SK-N-SH treated with all-trans-retinoic acid at 6 μM for 48 hours (cell line): Measurements from ENCODE around the gene CLVS2.

ENCODE experiments used
- ATAC-seq: fragments of 200-7000 bp; cut with Tn5 transposase; 3 replicates; pipeline ENCODE4 v1.9.1; 2020; ENCODE audit warnings: mild to moderate bottlenecking, moderate library complexity
- ARNTL ChIP-seq: fragments of 450-650 bp; formaldehyde crosslinking; IDR thresholded peaks from 2 replicates; pipeline ENCODE4 v1.5.0; 2020; ENCODE audit warnings: low read depth, mild to moderate bottlenecking, moderate library complexity, borderline replicate concordance
- BACH2 ChIP-seq: fragments of 250-450 bp; sonication (Bioruptor Pico); IDR thresholded peaks from 2 replicates; pipeline ENCODE4 v1.9.0; 2021; ENCODE audit warnings: mild to moderate bottlenecking, borderline replicate concordance
- CSDC2 ChIP-seq: fragments of 250-450 bp; sonication (Bioruptor Pico); IDR thresholded peaks from 2 replicates; pipeline ENCODE4 v1.5.0; 2020; ENCODE audit warnings: mild to moderate bottlenecking, moderate library complexity
- ESRRG ChIP-seq: fragments of 250-450 bp; sonication (Bioruptor Pico); IDR thresholded peaks from 2 replicates; pipeline ENCODE4 v1.6.1; 2021; ENCODE audit warnings: mild to moderate bottlenecking
- GLIS3 ChIP-seq: fragments of 250-450 bp; sonication (Bioruptor Pico); IDR thresholded peaks from 2 replicates; pipeline ENCODE4 v1.5.0; 2020; ENCODE audit warnings: mild to moderate bottlenecking, moderate library complexity
- ISL1 ChIP-seq: fragments of 250-450 bp; sonication (Bioruptor Pico); IDR thresholded peaks from 2 replicates; pipeline ENCODE4 v2.1.2; 2022; ENCODE audit warnings: mild to moderate bottlenecking, moderate library complexity
- OSR1 ChIP-seq: fragments of 250-450 bp; sonication (Bioruptor Pico); IDR thresholded peaks from 2 replicates; pipeline ENCODE4 v1.8.0; 2022; ENCODE audit warnings: moderate library complexity, mild to moderate bottlenecking, inconsistent platforms
- PPARA ChIP-seq: fragments of 250-450 bp; sonication (Bioruptor Pico); IDR thresholded peaks from 2 replicates; pipeline ENCODE4 v1.5.0; 2020; ENCODE audit warnings: mild to moderate bottlenecking, borderline replicate concordance
- RARB ChIP-seq: fragments of 250-450 bp; sonication (Bioruptor Pico); IDR thresholded peaks from 2 replicates; pipeline ENCODE4 v1.8.0; 2021; ENCODE audit warnings: mild to moderate bottlenecking, moderate library complexity
- SNAI2 ChIP-seq: fragments of 250-450 bp; sonication (Bioruptor Pico); IDR thresholded peaks from 2 replicates; pipeline ENCODE4 v1.5.0; 2020; ENCODE audit warnings: mild to moderate bottlenecking, moderate library complexity
- TCF4 ChIP-seq: fragments of 250-450 bp; sonication (Bioruptor Pico); IDR thresholded peaks from 2 replicates; pipeline ENCODE4 v1.8.0; 2021; ENCODE audit warnings: mild to moderate bottlenecking, moderate library complexity, borderline replicate concordance
- TOX ChIP-seq: fragments of 250-450 bp; sonication (Bioruptor Pico); IDR thresholded peaks from 2 replicates; pipeline ENCODE4 v1.8.0; 2021; ENCODE audit warnings: mild to moderate bottlenecking, moderate library complexity, borderline replicate concordance
- ZC3H10 ChIP-seq: fragments of 250-450 bp; sonication (Bioruptor Pico); IDR thresholded peaks from 2 replicates; pipeline ENCODE4 v1.5.1; 2021; ENCODE audit warnings: mild to moderate bottlenecking, moderate library complexity
- ZFP3 ChIP-seq: fragments of 250-450 bp; sonication (Bioruptor Pico); IDR thresholded peaks from 2 replicates; pipeline ENCODE4 v1.5.0; 2020; ENCODE audit warnings: mild to moderate bottlenecking, moderate library complexity
- ZNF565 ChIP-seq: fragments of 450-650 bp; formaldehyde crosslinking; conservative IDR thresholded peaks from 2 replicates; pipeline ENCODE4 v1.5.0; 2020; ENCODE audit warnings: low read depth, mild to moderate bottlenecking, moderate library complexity
- ZNF70 ChIP-seq: fragments of 450-650 bp; formaldehyde crosslinking; IDR thresholded peaks from 2 replicates; pipeline ENCODE4 v1.5.0; 2020; ENCODE audit warnings: mild to moderate bottlenecking, moderate library complexity
- ZNF8 ChIP-seq: fragments of 450-650 bp; formaldehyde crosslinking; IDR thresholded peaks from 2 replicates; pipeline ENCODE4 v1.5.0; 2020; ENCODE audit warnings: mild to moderate bottlenecking, moderate library complexity
- TF ChIP-seq, protein P1 (sequence below): fragments of 250-450 bp; sonication (Bioruptor Pico); IDR thresholded peaks from 2 replicates; pipeline ENCODE4 v1.8.0; 2021; ENCODE audit warnings: low read depth, mild to moderate bottlenecking, moderate library complexity, borderline replicate concordance
- TF ChIP-seq, protein P2 (sequence below): fragments of 250-450 bp; sonication (Bioruptor Pico); IDR thresholded peaks from 2 replicates; pipeline ENCODE4 v1.5.0; 2020; ENCODE audit warnings: mild to moderate bottlenecking, moderate library complexity
- TF ChIP-seq, protein P3 (sequence below): fragments of 250-450 bp; sonication (Bioruptor Pico); IDR thresholded peaks from 2 replicates; pipeline ENCODE4 v1.8.0; 2020; ENCODE audit warnings: mild to moderate bottlenecking, moderate library complexity, borderline replicate concordance
- TF ChIP-seq, protein P4 (sequence below): fragments of 250-450 bp; sonication (Bioruptor Pico); IDR thresholded peaks from 2 replicates; pipeline ENCODE4 v1.5.1; 2021; ENCODE audit warnings: mild to moderate bottlenecking, moderate library complexity
- TF ChIP-seq, protein P5 (sequence below): fragments of 250-450 bp; sonication (Bioruptor Pico); IDR thresholded peaks from 2 replicates; pipeline ENCODE4 v1.5.1; 2020; ENCODE audit warnings: low read depth, mild to moderate bottlenecking, moderate library complexity

The CLVS2 gene, protein sequence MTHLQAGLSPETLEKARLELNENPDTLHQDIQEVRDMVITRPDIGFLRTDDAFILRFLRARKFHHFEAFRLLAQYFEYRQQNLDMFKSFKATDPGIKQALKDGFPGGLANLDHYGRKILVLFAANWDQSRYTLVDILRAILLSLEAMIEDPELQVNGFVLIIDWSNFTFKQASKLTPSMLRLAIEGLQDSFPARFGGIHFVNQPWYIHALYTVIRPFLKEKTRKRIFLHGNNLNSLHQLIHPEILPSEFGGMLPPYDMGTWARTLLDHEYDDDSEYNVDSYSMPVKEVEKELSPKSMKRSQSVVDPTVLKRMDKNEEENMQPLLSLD

DNA sequence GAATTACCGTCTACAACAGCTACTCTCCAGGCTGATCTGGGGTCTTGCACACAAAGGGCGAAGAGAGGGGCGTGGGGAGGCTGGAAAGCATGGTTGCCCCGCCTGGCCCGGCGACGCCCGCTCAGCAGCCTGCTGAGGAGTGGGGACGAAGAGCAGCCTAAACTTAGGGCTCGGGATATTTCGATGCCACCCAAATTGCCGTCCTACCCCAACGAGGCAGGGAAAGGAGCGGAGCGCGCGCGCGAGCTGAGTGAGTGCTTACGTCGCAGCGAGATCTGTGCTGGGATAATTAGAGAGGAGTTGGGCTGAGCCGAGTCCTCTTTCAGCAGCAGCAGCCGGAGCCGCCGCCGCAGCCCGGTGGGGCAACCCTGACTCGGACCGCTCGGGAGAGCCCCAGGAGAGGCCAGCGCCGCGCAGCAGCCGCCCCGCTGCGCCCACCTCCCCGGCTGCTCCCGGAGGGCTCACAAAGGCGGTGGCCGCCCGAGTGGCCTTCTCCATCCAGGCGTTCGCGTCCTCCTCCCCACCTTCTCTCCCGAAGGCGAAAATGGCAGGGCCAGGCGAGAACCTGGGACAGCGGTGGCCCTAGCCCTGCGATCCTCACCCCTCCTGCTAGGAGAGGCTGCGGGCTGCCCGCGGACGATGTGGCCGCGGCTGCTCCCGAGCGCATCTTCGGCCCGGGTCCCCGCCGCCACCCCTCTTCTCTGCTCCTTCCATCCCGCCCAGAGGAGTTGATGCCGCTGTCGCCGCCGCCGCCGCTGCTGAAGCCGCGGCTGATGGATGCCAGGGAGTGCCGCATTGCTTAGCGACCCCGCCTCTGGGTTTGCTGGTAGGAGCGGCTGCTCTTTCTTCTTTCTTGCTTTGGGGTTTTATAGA is at the start of gene CLVS2:
Gene CLVS2 (plus strand): TSS at position 315 of the 873 bp plus-strand sequence. CDS start 1,543 bp downstream, outside the sequence.
- no peak for TF ChIP-seq ZC3H10
- no peak for TF ChIP-seq OSR1 (CRISPR knock-in tag)
- no peak for TF ChIP-seq ZFP3
- TF ChIP-seq ZNF8 (CRISPR knock-in tag): no peak
- TF ChIP-seq, protein P1, sequence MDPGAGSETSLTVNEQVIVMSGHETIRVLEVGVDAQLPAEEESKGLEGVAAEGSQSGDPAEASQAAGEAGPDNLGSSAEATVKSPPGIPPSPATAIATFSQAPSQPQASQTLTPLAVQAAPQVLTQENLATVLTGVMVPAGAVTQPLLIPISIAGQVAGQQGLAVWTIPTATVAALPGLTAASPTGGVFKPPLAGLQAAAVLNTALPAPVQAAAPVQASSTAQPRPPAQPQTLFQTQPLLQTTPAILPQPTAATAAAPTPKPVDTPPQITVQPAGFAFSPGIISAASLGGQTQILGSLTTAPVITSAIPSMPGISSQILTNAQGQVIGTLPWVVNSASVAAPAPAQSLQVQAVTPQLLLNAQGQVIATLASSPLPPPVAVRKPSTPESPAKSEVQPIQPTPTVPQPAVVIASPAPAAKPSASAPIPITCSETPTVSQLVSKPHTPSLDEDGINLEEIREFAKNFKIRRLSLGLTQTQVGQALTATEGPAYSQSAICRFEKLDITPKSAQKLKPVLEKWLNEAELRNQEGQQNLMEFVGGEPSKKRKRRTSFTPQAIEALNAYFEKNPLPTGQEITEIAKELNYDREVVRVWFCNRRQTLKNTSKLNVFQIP (CRISPR knock-in tag): no peak
- TF ChIP-seq GLIS3: no peak
- TF ChIP-seq, protein P2, sequence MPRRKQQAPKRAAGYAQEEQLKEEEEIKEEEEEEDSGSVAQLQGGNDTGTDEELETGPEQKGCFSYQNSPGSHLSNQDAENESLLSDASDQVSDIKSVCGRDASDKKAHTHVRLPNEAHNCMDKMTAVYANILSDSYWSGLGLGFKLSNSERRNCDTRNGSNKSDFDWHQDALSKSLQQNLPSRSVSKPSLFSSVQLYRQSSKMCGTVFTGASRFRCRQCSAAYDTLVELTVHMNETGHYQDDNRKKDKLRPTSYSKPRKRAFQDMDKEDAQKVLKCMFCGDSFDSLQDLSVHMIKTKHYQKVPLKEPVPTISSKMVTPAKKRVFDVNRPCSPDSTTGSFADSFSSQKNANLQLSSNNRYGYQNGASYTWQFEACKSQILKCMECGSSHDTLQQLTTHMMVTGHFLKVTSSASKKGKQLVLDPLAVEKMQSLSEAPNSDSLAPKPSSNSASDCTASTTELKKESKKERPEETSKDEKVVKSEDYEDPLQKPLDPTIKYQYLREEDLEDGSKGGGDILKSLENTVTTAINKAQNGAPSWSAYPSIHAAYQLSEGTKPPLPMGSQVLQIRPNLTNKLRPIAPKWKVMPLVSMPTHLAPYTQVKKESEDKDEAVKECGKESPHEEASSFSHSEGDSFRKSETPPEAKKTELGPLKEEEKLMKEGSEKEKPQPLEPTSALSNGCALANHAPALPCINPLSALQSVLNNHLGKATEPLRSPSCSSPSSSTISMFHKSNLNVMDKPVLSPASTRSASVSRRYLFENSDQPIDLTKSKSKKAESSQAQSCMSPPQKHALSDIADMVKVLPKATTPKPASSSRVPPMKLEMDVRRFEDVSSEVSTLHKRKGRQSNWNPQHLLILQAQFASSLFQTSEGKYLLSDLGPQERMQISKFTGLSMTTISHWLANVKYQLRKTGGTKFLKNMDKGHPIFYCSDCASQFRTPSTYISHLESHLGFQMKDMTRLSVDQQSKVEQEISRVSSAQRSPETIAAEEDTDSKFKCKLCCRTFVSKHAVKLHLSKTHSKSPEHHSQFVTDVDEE (CRISPR knock-in tag): no peak
- TF ChIP-seq BACH2 (CRISPR knock-in tag): no peak
- TF ChIP-seq CSDC2 (CRISPR knock-in tag): no peak
- TF ChIP-seq, protein P3, sequence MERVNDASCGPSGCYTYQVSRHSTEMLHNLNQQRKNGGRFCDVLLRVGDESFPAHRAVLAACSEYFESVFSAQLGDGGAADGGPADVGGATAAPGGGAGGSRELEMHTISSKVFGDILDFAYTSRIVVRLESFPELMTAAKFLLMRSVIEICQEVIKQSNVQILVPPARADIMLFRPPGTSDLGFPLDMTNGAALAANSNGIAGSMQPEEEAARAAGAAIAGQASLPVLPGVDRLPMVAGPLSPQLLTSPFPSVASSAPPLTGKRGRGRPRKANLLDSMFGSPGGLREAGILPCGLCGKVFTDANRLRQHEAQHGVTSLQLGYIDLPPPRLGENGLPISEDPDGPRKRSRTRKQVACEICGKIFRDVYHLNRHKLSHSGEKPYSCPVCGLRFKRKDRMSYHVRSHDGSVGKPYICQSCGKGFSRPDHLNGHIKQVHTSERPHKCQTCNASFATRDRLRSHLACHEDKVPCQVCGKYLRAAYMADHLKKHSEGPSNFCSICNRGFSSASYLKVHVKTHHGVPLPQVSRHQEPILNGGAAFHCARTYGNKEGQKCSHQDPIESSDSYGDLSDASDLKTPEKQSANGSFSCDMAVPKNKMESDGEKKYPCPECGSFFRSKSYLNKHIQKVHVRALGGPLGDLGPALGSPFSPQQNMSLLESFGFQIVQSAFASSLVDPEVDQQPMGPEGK (CRISPR knock-in tag): no peak
- TF ChIP-seq RARB (CRISPR knock-in tag): no peak
- TF ChIP-seq ISL1 (CRISPR knock-in tag): no peak
- TF ChIP-seq, protein P4, sequence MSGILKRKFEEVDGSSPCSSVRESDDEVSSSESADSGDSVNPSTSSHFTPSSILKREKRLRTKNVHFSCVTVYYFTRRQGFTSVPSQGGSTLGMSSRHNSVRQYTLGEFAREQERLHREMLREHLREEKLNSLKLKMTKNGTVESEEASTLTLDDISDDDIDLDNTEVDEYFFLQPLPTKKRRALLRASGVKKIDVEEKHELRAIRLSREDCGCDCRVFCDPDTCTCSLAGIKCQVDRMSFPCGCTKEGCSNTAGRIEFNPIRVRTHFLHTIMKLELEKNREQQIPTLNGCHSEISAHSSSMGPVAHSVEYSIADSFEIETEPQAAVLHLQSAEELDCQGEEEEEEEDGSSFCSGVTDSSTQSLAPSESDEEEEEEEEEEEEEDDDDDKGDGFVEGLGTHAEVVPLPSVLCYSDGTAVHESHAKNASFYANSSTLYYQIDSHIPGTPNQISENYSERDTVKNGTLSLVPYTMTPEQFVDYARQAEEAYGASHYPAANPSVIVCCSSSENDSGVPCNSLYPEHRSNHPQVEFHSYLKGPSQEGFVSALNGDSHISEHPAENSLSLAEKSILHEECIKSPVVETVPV (CRISPR knock-in tag): no peak
- no peak for TF ChIP-seq TCF4
- no peak for TF ChIP-seq ARNTL
- no peak for TF ChIP-seq ZNF70 (CRISPR knock-in tag)
- TF ChIP-seq PPARA (CRISPR knock-in tag): no peak
- TF ChIP-seq, protein P5, sequence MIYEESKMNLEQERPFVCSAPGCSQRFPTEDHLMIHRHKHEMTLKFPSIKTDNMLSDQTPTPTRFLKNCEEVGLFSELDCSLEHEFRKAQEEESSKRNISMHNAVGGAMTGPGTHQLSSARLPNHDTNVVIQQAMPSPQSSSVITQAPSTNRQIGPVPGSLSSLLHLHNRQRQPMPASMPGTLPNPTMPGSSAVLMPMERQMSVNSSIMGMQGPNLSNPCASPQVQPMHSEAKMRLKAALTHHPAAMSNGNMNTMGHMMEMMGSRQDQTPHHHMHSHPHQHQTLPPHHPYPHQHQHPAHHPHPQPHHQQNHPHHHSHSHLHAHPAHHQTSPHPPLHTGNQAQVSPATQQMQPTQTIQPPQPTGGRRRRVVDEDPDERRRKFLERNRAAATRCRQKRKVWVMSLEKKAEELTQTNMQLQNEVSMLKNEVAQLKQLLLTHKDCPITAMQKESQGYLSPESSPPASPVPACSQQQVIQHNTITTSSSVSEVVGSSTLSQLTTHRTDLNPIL (CRISPR knock-in tag): no peak
- no peak for TF ChIP-seq SNAI2
- TF ChIP-seq ZNF565: no peak
- peak; percentile 90 for ATAC-seq

DNA sequence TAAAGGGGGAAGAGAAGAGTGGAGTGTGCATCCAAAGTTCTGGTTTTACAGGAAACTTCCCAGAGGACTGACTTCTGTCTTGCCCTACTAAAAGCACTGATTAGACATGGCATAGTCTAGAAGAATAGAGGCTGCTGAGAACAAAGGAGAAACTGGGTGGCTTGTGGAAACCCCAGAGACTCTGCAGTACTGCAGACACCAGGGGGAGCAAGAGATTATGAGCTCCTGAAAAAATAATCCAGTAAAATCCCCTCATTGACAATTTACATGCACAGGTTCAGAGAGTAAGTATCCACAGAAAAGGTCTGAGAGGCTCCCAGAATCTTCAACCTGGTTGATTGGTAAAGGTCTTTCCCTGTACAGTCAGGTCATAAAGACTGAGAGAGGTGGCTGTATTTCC is 48.7 kb upstream of the CLVS2 start:
- TF ChIP-seq RARB (CRISPR knock-in tag) (no peak), PPARA (CRISPR knock-in tag) (no peak), ISL1 (CRISPR knock-in tag) (no peak), ZNF70 (CRISPR knock-in tag) (no peak), ZFP3 (no peak), ZC3H10 (no peak), BACH2 (CRISPR knock-in tag) (no peak), TOX (no peak), ESRRG (no peak)
- TF ChIP-seq, protein P2 (CRISPR knock-in tag): no peak
- TF ChIP-seq, protein P4 (CRISPR knock-in tag): no peak
- TF ChIP-seq, protein P3 (CRISPR knock-in tag): no peak
- TF ChIP-seq, all 23 proteins: peak for 0
- no peak for ATAC-seq
